PC-9 (cell line): Measurements from ENCODE around the gene EEIG2.

Experiments
- EZH2 ChIP-seq: fragments of 200-600 bp; sonication (generic); IDR thresholded peaks from 2 replicates; pipeline ENCODE4 v1.8.0; 2017; ENCODE audit warnings: antibody characterized with exemption, low read depth
- TF ChIP-seq, protein P1 (sequence below): fragments of 200-600 bp; sonication (generic); conservative IDR thresholded peaks from 2 replicates; pipeline ENCODE4 v1.6.1; 2017; ENCODE audit warnings: mixed run types, antibody characterized with exemption, mild to moderate bottlenecking, moderate library complexity

DNA sequence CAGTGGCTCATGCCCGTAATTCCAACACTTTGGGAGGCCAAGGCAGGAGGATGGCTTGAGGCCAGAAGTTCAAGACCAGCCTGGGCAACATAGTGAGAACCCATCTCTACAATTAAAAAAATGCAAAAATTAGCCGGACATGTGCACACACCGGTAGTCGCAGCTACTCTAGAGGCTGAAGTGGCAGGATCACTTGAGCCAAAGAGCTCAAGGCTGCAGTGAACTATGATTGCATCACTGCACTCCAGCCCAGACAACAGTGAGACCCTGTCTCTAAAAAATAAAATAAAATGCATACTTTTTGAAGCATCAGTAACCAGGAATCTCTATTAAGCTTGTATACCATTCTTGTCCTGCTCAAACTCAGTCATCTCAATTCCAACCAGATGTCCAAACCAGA lies 27.2 kb upstream of the EEIG2 start:
- TF ChIP-seq EZH2 = no peak
- TF ChIP-seq, protein P1, sequence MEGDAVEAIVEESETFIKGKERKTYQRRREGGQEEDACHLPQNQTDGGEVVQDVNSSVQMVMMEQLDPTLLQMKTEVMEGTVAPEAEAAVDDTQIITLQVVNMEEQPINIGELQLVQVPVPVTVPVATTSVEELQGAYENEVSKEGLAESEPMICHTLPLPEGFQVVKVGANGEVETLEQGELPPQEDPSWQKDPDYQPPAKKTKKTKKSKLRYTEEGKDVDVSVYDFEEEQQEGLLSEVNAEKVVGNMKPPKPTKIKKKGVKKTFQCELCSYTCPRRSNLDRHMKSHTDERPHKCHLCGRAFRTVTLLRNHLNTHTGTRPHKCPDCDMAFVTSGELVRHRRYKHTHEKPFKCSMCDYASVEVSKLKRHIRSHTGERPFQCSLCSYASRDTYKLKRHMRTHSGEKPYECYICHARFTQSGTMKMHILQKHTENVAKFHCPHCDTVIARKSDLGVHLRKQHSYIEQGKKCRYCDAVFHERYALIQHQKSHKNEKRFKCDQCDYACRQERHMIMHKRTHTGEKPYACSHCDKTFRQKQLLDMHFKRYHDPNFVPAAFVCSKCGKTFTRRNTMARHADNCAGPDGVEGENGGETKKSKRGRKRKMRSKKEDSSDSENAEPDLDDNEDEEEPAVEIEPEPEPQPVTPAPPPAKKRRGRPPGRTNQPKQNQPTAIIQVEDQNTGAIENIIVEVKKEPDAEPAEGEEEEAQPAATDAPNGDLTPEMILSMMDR = no peak
